Fibroblast of lung (primary cell): ENCODE results near the gene RBFOX1.
"Not testable (repeated sequence)": the region's sequence is repeated elsewhere in the genome, so short reads cannot be mapped to it uniquely, and the experiment has no call there.

Experiments
- CTCF ChIP-seq, 2 donors: IDR thresholded peaks in 1 of 2; conservative IDR thresholded peaks in 1 of 2; 1 replicate in 1 of 2; 2 replicates in 1 of 2; pipeline ENCODE4 v1.5.1; 2011 to 2012; ENCODE audit warnings: low read length in 2 of 2, control low read depth in 1 of 2, inconsistent platforms in 1 of 2, low read depth in 1 of 2, mild to moderate bottlenecking in 1 of 2
- EZH2 ChIP-seq: IDR thresholded peaks from 2 replicates; pipeline ENCODE4 v1.5.1; 2012; ENCODE audit warnings: low read length, control low read depth, mild to moderate bottlenecking; ENCODE audit errors: missing control alignments

DNA sequence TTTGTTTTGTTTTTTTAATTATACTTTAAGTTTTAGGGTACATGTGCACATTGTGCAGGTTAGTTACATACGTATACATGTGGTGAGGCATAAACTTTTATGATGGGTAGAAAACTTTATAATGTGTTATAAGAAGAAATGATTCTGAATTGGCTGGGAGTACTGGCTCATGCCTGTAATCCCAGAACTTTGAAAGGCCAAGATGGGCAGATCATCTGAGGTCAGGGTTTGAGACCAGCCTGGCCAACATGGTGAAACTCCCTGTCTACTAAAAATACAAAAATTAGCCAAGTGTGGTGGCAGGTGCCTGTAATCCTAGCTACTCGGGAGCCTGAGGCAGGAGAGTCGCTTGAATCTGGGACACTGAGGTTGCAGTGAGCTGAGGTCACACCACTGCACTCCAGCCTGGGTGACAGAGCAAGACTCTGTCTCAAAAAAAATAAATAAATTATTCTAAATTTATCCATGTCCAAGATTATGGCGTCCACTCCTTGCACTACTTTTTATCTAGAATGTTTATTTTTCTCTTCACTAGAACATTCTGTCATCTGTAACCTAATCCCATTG is 170.0 kb downstream of the RBFOX1 start:
- not testable (repeated sequence) for TF ChIP-seq EZH2; CTCF (conservative IDR thresholded peaks at IDR 0.05 in 1 of 2, IDR thresholded peaks at IDR 0.05 in 1 of 2; ENCODE audit: low read depth in 1 of 2, low read length in 2 of 2)
